OCI-LY7 (cell line): ENCODE measurements around the gene RLN3. TPM values are rescaled to one million over a fixed set of nuclear protein-coding genes. Genes with fewer than 3 reads are reported as not detected.

Source experiments
- BruUV-seq: library from RNA; stranded (reverse); fragments of 400-500 nt; replicated peaks from 2 replicates; lab custom pipeline; 2021; lab: Mats Ljungman, UMichigan
- CTCF ChIA-PET: fragments of 300-600 bp; sonication (Branson Sonifier 250); formaldehyde crosslinking; loops from one replicate; lab custom pipeline; 2022; ENCODE audit warnings: antibody characterized with exemption; ENCODE audit not compliant: unreplicated experiment; lab: Charles Lee
- POLR2A ChIA-PET: fragments of 300-600 bp; sonication (Branson Sonifier 250); formaldehyde crosslinking; loops from one replicate; lab custom pipeline; 2022; ENCODE audit warnings: antibody characterized with exemption; lab: Charles Lee
- DNase-seq: peaks from one replicate; pipeline ENCODE4 v3.0.0-alpha.2; 2015; ENCODE audit warnings: low spot score
- H2AFZ ChIP-seq: fragments of 200-600 bp; sonication (generic), shearing (Covaris generic); 2 replicates; pipeline ENCODE4 v1.6.1; 2014; ENCODE audit warnings: mild to moderate bottlenecking, antibody characterized with exemption, low read length, moderate library complexity
- H3K27ac ChIP-seq: fragments of 200-600 bp; sonication (generic); 2 replicates; pipeline ENCODE4 v1.5.1; 2014; ENCODE audit warnings: mixed run types, low read depth, mild to moderate bottlenecking, moderate library complexity, low read length, inconsistent platforms; ENCODE audit not compliant: poor library complexity, severe bottlenecking
- H3K36me3 ChIP-seq: fragments of 200-600 bp; sonication (generic); 2 replicates; pipeline ENCODE4 v1.6.1; 2014; ENCODE audit warnings: mild to moderate bottlenecking, antibody characterized with exemption, low read length, moderate library complexity, mixed read lengths; ENCODE audit not compliant: insufficient read depth
- H3K4me1 ChIP-seq: fragments of 200-600 bp; sonication (generic); 2 replicates; pipeline ENCODE4 v1.5.1; 2014; ENCODE audit warnings: mild to moderate bottlenecking, low read length; ENCODE audit not compliant: insufficient read depth, poor library complexity, severe bottlenecking
- H3K4me2 ChIP-seq: fragments of 200-600 bp; sonication (generic); 2 replicates; pipeline ENCODE4 v1.6.1; 2014; ENCODE audit warnings: mild to moderate bottlenecking, low read length
- H3K4me3 ChIP-seq: fragments of 200-600 bp; sonication (generic); 2 replicates; pipeline ENCODE4 v1.5.1; 2014; ENCODE audit warnings: mild to moderate bottlenecking, low read depth, low read length; ENCODE audit not compliant: poor library complexity, severe bottlenecking
- H3K79me2 ChIP-seq: fragments of 200-600 bp; sonication (generic); 2 replicates; pipeline ENCODE4 v1.6.1; 2016; ENCODE audit warnings: low read depth, mild to moderate bottlenecking, low read length, moderate library complexity, mixed read lengths; ENCODE audit not compliant: insufficient read depth
- H3K9me2 ChIP-seq: fragments of 200-600 bp; sonication (generic); 2 replicates; pipeline ENCODE4 v1.6.1; 2016; ENCODE audit warnings: mild to moderate bottlenecking, low read length, mixed read lengths; ENCODE audit not compliant: insufficient read depth
- H3K9me3 ChIP-seq: fragments of 200-600 bp; sonication (generic); 2 replicates; pipeline ENCODE4 v1.6.1; 2014; ENCODE audit warnings: mild to moderate bottlenecking, mixed run types, low read length, mixed read lengths
- H4K20me1 ChIP-seq: fragments of 200-600 bp; sonication (generic); 2 replicates; pipeline ENCODE4 v1.6.1; 2014; ENCODE audit warnings: mild to moderate bottlenecking, antibody characterized with exemption, low read length, moderate library complexity, mixed read lengths; ENCODE audit not compliant: insufficient read depth
- CTCF ChIP-seq: fragments of 200-600 bp; sonication (generic); conservative IDR thresholded peaks from 2 replicates; pipeline ENCODE4 v1.5.1; 2014; ENCODE audit warnings: mild to moderate bottlenecking, antibody characterized with exemption, low read length, moderate library complexity, mixed read lengths
- EZH2phosphoT487 ChIP-seq: fragments of 200-600 bp; sonication (generic); IDR thresholded peaks from 2 replicates; pipeline ENCODE4 v1.6.1; 2018; ENCODE audit warnings: low read depth, borderline replicate concordance, mild to moderate bottlenecking, mixed run types, antibody characterized with exemption, low read length, moderate library complexity, mixed read lengths
- intact Hi-C: fragments of 100-400 bp; cut with micrococcal nuclease; formaldehyde crosslinking; loops from one replicate; pipeline ENCODE4 v1.10.0; 2022; ENCODE audit not compliant: unreplicated experiment
- total RNA-seq, 2 experiments: library from RNA; depleted of rRNA in 1 of 2; stranded (reverse); fragments of >200 nt in 1 of 2; shearing (Covaris generic) in 1 of 2; gene quantifications; 2 replicates each; pipeline ENCODE4 v1.2.3, GENCODE V29; 2014 to 2022

Gene RLN3
- total RNA-seq, 2 experiments from 2014 or later, result not detected

- TF ChIP-seq CTCF (no peak), EZH2phosphoT487 (no peak)
- Histone ChIP-seq H3K36me3 (peaks cover 50% of the 10 kb centered on the region), H3K4me2 (no peak overlapping the region), H3K9me3 (peaks cover 9% of the 10 kb centered on the region), H4K20me1 (no peaks in the 10 kb centered on the region), H3K9me2 (no peaks in the 10 kb centered on the region), H3K4me1 (peaks cover 23% of the 10 kb centered on the region), H2AFZ (no peak overlapping the region), H3K4me3 (no peak overlapping the region), H3K27ac (no peak overlapping the region), H3K79me2 (peaks cover 34% of the 10 kb centered on the region)
- intact Hi-C loops, result no loop called here
- ChIA-PET CTCF (no interaction called here), POLR2A (no interaction called here)
- no TSS peak for BruUV-seq
- no peak for DNase-seq
Measured at GRCh38 chr19:13997631-13997962, 30.4 kb upstream of the RLN3 start.

- CTCF ChIA-PET, result interaction anchor here (0.7 kb wide), 1 partner anchor 119 kb away, joined by 3 read pairs; no protein-coding TSS in a partner anchor
- no peak overlapping the region for H3K27ac ChIP-seq
Measured at GRCh38 chr19:13998426-13998825, 29.5 kb upstream of the RLN3 start.

More at GRCh38 chr19:13998426-13998825, 29.5 kb upstream of the RLN3 start:
- Histone ChIP-seq H3K9me3 (peaks cover 9% of the 10 kb centered on the region), H4K20me1 (no peaks in the 10 kb centered on the region), H3K36me3 (peaks cover 43% of the 10 kb centered on the region), H3K4me3 (no peak overlapping the region), H3K79me2 (peaks cover 43% of the 10 kb centered on the region), H2AFZ (no peak overlapping the region), H3K9me2 (no peaks in the 10 kb centered on the region), H3K4me2 (no peak overlapping the region), H3K4me1 (peaks cover 32% of the 10 kb centered on the region)
- TF ChIP-seq CTCF, result no peak
- no peak for TF ChIP-seq EZH2phosphoT487
- no TSS peak for BruUV-seq
- intact Hi-C loops, result no loop called here
- no peak for DNase-seq
- POLR2A ChIA-PET, result interaction anchor here (0.7 kb wide), 2 partner anchors 9 to 38 kb away, joined by 3 read pairs; no protein-coding TSS in a partner anchor
